ENCODE data around the gene GSDMA.

DNA sequence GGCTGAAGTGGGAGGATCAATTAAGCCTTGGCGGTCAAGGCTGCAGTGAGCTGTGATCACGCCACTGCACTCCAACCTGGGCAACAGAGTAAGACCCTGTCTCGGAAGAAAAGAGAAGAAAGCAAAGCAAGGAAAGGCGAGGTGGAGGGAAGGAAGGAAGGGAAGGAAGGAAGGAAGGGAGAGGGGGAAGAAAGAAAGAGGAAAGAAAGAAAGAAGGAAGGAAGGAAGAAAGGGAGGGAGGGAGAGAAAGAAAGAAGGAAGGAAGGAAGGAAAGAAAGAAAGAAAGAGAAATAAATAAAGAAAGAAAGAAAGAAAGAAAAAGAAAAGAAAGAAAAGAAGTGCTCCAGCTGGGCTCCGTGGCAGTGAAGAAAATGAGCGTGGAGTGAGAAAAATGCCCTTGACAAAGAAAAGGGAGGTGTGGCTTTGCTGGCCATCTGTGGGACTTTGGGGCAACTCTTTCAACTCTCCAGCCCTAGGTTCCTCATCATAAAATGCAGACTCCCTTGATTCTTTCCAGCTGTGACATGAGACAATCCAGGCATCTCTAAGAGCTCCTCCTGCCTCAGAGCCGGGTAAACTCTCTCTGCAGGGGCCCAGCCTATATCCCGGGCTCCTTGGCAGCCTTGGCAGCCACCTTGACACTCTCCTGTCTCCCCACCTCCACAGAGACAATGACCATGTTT is 2.4 kb downstream of the GSDMA start:
- no peak for TF ChIP-seq POLR2A (IDR thresholded peaks at IDR 0.05)
- TF ChIP-seq, protein P1, sequence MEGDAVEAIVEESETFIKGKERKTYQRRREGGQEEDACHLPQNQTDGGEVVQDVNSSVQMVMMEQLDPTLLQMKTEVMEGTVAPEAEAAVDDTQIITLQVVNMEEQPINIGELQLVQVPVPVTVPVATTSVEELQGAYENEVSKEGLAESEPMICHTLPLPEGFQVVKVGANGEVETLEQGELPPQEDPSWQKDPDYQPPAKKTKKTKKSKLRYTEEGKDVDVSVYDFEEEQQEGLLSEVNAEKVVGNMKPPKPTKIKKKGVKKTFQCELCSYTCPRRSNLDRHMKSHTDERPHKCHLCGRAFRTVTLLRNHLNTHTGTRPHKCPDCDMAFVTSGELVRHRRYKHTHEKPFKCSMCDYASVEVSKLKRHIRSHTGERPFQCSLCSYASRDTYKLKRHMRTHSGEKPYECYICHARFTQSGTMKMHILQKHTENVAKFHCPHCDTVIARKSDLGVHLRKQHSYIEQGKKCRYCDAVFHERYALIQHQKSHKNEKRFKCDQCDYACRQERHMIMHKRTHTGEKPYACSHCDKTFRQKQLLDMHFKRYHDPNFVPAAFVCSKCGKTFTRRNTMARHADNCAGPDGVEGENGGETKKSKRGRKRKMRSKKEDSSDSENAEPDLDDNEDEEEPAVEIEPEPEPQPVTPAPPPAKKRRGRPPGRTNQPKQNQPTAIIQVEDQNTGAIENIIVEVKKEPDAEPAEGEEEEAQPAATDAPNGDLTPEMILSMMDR (IDR thresholded peaks at IDR 0.05): no peak

All from vagina (tissue), 2 donors.